Neural progenitor cell (in vitro differentiated cells): ENCODE data around the gene MRPL24. TPM values are rescaled to one million over a fixed set of nuclear protein-coding genes. Genes with fewer than 3 reads are reported as not detected.

Experiments
- DNase-seq: peaks from one replicate; pipeline ENCODE4 v3.0.0-alpha.2; 2016; ENCODE audit warnings: low spot score
- H2AFZ ChIP-seq: fragments of 200-600 bp; sonication (generic); replicated peaks from 2 replicates; pipeline ENCODE4 v1.6.1; 2016; ENCODE audit warnings: antibody characterized with exemption
- H3F3A ChIP-seq: fragments of 200-600 bp; sonication (generic); 2 replicates; pipeline ENCODE4 v1.6.1; 2016; ENCODE audit warnings: antibody characterized with exemption, low read depth
- H3K27ac ChIP-seq: fragments of 200-600 bp; sonication (generic); 2 replicates; pipeline ENCODE4 v1.5.1; 2016; ENCODE audit warnings: mild to moderate bottlenecking
- H3K27me3 ChIP-seq: fragments of 200-600 bp; sonication (generic); 2 replicates; pipeline ENCODE4 v1.6.1; 2016; ENCODE audit warnings: mild to moderate bottlenecking, moderate library complexity
- H3K36me3 ChIP-seq: fragments of 200-600 bp; sonication (generic); 2 replicates; pipeline ENCODE4 v1.5.1; 2016
- H3K4me1 ChIP-seq: fragments of 200-600 bp; sonication (generic); 2 replicates; pipeline ENCODE4 v1.6.1; 2016; ENCODE audit warnings: mixed run types
- H3K4me2 ChIP-seq: fragments of 200-600 bp; sonication (generic); 2 replicates; pipeline ENCODE4 v1.6.1; 2016
- H3K4me3 ChIP-seq: fragments of 200-600 bp; sonication (generic); 2 replicates; pipeline ENCODE4 v1.5.1; 2016
- H3K79me2 ChIP-seq: fragments of 200-600 bp; sonication (generic); 2 replicates; pipeline ENCODE4 v1.6.1; 2016; ENCODE audit warnings: low read depth
- H3K9ac ChIP-seq: fragments of 200-600 bp; sonication (generic); 2 replicates; pipeline ENCODE4 v1.6.1; 2016
- H3K9me3 ChIP-seq: fragments of 200-600 bp; sonication (generic); 2 replicates; pipeline ENCODE4 v1.5.1; 2016; ENCODE audit warnings: low read depth
- H4K20me1 ChIP-seq: fragments of 200-600 bp; sonication (generic); 2 replicates; pipeline ENCODE4 v1.6.1; 2016; ENCODE audit warnings: low read depth
- H3K27ac Mint-ChIP-seq: 3 replicates; pipeline ENCODE4 v1.8.0; 2021; ENCODE audit warnings: mixed read lengths
- H3K27me3 Mint-ChIP-seq: 2 replicates; pipeline ENCODE4 v1.8.0; 2022; ENCODE audit warnings: low read depth, mild to moderate bottlenecking, inconsistent platforms, moderate library complexity, mixed read lengths; ENCODE audit not compliant: insufficient read depth
- H3K36me3 Mint-ChIP-seq: 3 replicates; pipeline ENCODE4 v1.8.0; 2021; ENCODE audit warnings: mixed read lengths
- H3K4me1 Mint-ChIP-seq: 3 replicates; pipeline ENCODE4 v1.8.0; 2021; ENCODE audit warnings: mixed read lengths
- H3K4me3 Mint-ChIP-seq: 3 replicates; pipeline ENCODE4 v1.8.0; 2021; ENCODE audit warnings: mild to moderate bottlenecking, moderate library complexity, mixed read lengths
- H3K9me3 Mint-ChIP-seq: 3 replicates; pipeline ENCODE4 v1.8.0; 2020; ENCODE audit warnings: mixed read lengths
- CTCF ChIP-seq: fragments of 200-600 bp; sonication (generic); IDR thresholded peaks from 2 replicates; pipeline ENCODE4 v1.5.1; 2017; ENCODE audit warnings: antibody characterized with exemption, mild to moderate bottlenecking
- EZH2 ChIP-seq: fragments of 200-600 bp; sonication (generic); IDR thresholded peaks from 2 replicates; pipeline ENCODE4 v1.6.1; 2017; ENCODE audit warnings: antibody characterized with exemption, mild to moderate bottlenecking, moderate library complexity
- EZH2phosphoT487 ChIP-seq: fragments of 200-600 bp; sonication (generic); IDR thresholded peaks from 2 replicates; pipeline ENCODE4 v1.6.1; 2017; ENCODE audit warnings: antibody characterized with exemption
- total RNA-seq: library from RNA; depleted of rRNA; stranded (reverse); fragments of >200 nt; gene quantifications from 2 replicates; pipeline ENCODE4 v1.2.3, GENCODE V29; 2015; ENCODE audit warnings: low replicate concordance

The MRPL24 gene
- total RNA-seq, 1 donor from 2014 or later = 21.4 TPM

DNA sequence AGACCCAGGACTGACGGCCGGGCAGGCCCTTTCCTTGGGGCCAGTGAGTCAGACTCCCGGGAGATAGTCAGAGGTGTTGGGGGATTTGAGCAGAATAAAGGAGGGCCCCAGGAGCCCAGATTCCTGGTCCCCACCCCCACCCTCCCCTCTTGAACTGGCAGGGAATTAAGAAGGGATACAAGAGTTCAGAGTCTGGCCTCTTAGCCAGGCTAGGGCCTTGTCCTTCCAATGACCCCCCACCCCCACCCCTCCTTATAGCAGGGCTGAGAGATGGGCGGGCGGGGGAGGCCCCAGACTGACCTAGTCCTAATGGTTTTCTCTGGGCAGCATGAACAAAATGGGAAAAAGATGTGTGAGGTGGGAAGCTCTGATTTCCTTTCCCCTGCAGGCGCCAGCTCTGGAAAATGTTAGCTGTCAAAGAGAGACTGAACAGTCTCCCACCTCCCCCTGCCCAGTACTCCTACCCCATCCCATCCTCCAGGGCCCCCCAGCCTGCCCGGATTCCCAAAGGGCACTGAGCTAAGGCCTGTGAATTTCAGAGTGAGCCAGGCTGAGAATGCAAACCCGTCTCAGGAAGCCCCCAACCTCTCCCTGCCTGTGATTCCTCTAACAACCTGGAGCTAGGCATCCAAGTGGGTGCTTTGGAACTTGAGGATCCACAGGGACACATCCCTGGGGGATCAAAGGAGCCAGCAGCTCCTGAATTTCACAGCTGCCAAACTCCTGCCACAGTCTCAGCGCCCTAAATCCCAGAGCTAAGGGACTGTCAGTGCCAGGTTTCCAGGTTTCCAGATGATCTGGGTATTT, 29.7 kb downstream of the MRPL24 start:
- Mint-ChIP-seq H3K9me3 (no peaks in the 10 kb centered on the region), H3K27me3 (peaks cover 21% of the 10 kb centered on the region), H3K4me1 (peaks cover 62% of the 10 kb centered on the region), H3K4me3 (no peak overlapping the region), H3K27ac (peak overlapping the region; percentile 74), H3K36me3 (peaks cover 8% of the 10 kb centered on the region)
- Histone ChIP-seq H3K4me2 (peak overlapping the region; percentile 96), H2AFZ (no peak overlapping the region), H3K4me1 (peaks cover 54% of the 10 kb centered on the region), H3K9me3 (no peaks in the 10 kb centered on the region), H3K9ac (no peak overlapping the region), H3K79me2 (no peaks in the 10 kb centered on the region), H4K20me1 (no peaks in the 10 kb centered on the region), H3K4me3 (no peak overlapping the region), H3K27me3 (no peaks in the 10 kb centered on the region), H3K36me3 (no peaks in the 10 kb centered on the region), H3F3A (peaks cover 64% of the 10 kb centered on the region), H3K27ac (no peak overlapping the region)
- peak; percentile 38 for DNase-seq
- no peak for TF ChIP-seq EZH2phosphoT487
- TF ChIP-seq CTCF = no peak
- no peak for TF ChIP-seq EZH2

GRCh38 chr1:156709757-156710489, 31.0 kb downstream of the MRPL24 start:
- peaks cover 77% of the 10 kb centered on the region for H3F3A ChIP-seq
- H3K27me3 ChIP-seq = peaks cover 4% of the 10 kb centered on the region
- H3K36me3 Mint-ChIP-seq = peaks cover 2% of the 10 kb centered on the region
- peaks cover 23% of the 10 kb centered on the region for H3K27me3 Mint-ChIP-seq
- no peak overlapping the region for H3K4me3 ChIP-seq
- no peaks in the 10 kb centered on the region for H3K9me3 ChIP-seq
- peak overlapping the region; percentile 96 for H3K4me2 ChIP-seq
- no peaks in the 10 kb centered on the region for H3K36me3 ChIP-seq
- H3K9ac ChIP-seq = no peak overlapping the region
- peaks cover 3% of the 10 kb centered on the region for H3K79me2 ChIP-seq
- H3K27ac ChIP-seq = no peak overlapping the region
- H3K27ac Mint-ChIP-seq = peak overlapping the region; percentile 84
- H4K20me1 ChIP-seq = no peaks in the 10 kb centered on the region
- peaks cover 55% of the 10 kb centered on the region for H3K4me1 ChIP-seq
- no peak overlapping the region for H2AFZ ChIP-seq
- H3K9me3 Mint-ChIP-seq = no peaks in the 10 kb centered on the region
- peak; percentile 14 for DNase-seq
- H3K4me3 Mint-ChIP-seq = peak overlapping the region; percentile 24
- no peak for TF ChIP-seq EZH2
- no peak for TF ChIP-seq EZH2phosphoT487
- no peak for TF ChIP-seq CTCF
- H3K4me1 Mint-ChIP-seq = peaks cover 61% of the 10 kb centered on the region

DNA sequence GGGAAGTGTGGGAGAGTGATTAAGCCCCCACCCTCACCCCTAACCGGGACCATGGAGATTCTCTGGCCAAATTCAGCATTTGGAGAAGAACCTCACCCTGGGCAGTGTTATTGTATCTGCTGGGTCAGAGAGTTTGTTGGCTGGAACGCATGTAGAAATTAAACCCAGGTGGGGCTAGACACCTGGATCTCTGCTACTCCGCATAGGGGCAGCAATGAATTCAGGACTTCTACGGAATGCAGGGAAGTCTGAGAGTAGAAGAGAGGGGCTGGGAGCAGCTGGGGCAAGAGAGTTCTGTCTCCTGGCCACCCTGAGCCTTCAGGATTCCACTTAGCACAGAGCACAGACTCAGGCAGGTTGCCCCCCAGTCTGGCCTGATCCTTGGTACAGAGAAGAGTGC, 31.9 kb downstream of the MRPL24 start:
- H3K9me3 Mint-ChIP-seq = no peaks in the 10 kb centered on the region
- Histone ChIP-seq H3K79me2 (peaks cover 12% of the 10 kb centered on the region), H3K4me2 (peak overlapping the region; percentile 96), H3F3A (peaks cover 82% of the 10 kb centered on the region), H3K27me3 (peaks cover 13% of the 10 kb centered on the region), H3K27ac (peak overlapping the region; percentile 91), H3K4me3 (no peak overlapping the region), H3K9me3 (no peaks in the 10 kb centered on the region), H4K20me1 (peaks cover 6% of the 10 kb centered on the region), H3K4me1 (peaks cover 60% of the 10 kb centered on the region), H3K9ac (no peak overlapping the region), H2AFZ (no peak overlapping the region), H3K36me3 (no peaks in the 10 kb centered on the region)
- H3K4me1 Mint-ChIP-seq = peaks cover 65% of the 10 kb centered on the region
- H3K4me3 Mint-ChIP-seq = peak overlapping the region; percentile 73
- TF ChIP-seq CTCF (no peak), EZH2phosphoT487 (no peak), EZH2 (no peak)
- H3K27ac Mint-ChIP-seq = peak overlapping the region; percentile 84
- H3K27me3 Mint-ChIP-seq = peaks cover 23% of the 10 kb centered on the region
- peak; percentile 11 for DNase-seq
- no peaks in the 10 kb centered on the region for H3K36me3 Mint-ChIP-seq
